HL-60 (cell line): ENCODE results near the gene TMPRSS15.

Source experiments
- DNase-seq, 2 experiments: peaks; one replicate each; pipeline ENCODE4 v3.0.0-alpha.2; 2010 to 2020; ENCODE audit warnings: low read depth in 1 of 2, low spot score in 1 of 2
- H3K27ac ChIP-seq: fragments of 250-450 bp; sonication (Bioruptor Pico); replicated peaks from 2 replicates; pipeline ENCODE4 v1.5.1; 2020; ENCODE audit warnings: mild to moderate bottlenecking, moderate library complexity
- H3K27me3 ChIP-seq: fragments of 250-450 bp; sonication (Bioruptor Pico); 2 replicates; pipeline ENCODE4 v1.5.1; 2021; ENCODE audit warnings: mild to moderate bottlenecking, moderate library complexity; ENCODE audit not compliant: insufficient read depth, poor library complexity, severe bottlenecking
- H3K4me3 ChIP-seq: replicated peaks from 2 replicates; pipeline ENCODE4 v1.5.1; 2011; ENCODE audit warnings: mild to moderate bottlenecking, control low read depth, low read length; ENCODE audit not compliant: insufficient read depth
- GABPA ChIP-seq: IDR thresholded peaks from 2 replicates; pipeline ENCODE4 v1.6.1; 2012; ENCODE audit warnings: low read depth
- POLR2AphosphoS5 ChIP-seq: IDR thresholded peaks from 2 replicates; pipeline ENCODE4 v1.6.1; 2012; ENCODE audit warnings: low read depth
- SPI1 ChIP-seq: IDR thresholded peaks from 2 replicates; pipeline ENCODE4 v1.6.1; 2012; ENCODE audit warnings: low read depth, mild to moderate bottlenecking, borderline replicate concordance
- TF ChIP-seq, protein P1 (sequence below): IDR thresholded peaks from 2 replicates; pipeline ENCODE4 v1.6.1; 2012; ENCODE audit warnings: low read depth; ENCODE audit not compliant: insufficient replicate concordance
- TF ChIP-seq, protein P2 (sequence below): IDR thresholded peaks from one replicate; pipeline ENCODE4 v1.5.1; 2011; ENCODE audit warnings: low read length, control low read depth, inconsistent platforms; ENCODE audit not compliant: insufficient read depth

The TMPRSS15 gene

DNA sequence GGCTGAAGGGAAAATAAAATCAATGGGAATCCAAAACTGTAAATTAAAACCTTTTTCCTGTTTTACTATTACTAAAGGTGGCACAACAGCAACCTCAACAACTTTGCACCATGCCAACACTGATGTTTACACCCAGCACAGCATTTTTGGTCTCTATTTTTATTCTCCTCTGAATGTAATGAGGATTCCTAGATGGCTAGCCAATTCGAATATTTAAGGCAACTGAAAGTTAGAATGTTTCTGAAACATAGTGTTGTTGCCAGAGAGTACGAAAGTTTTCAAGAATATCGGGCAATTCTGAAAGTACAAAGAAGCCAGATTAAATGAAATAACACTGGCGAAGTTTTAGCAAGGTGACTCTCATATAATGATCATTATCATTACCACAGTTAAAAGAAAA lies 118.2 kb downstream of the TMPRSS15 start:
- Histone ChIP-seq H3K27me3 (no peaks in the 10 kb centered on the region), H3K4me3 (no peak overlapping the region), H3K27ac (no peak overlapping the region)
- DNase-seq: no peak
- no peak for TF ChIP-seq POLR2AphosphoS5
- TF ChIP-seq, protein P1, sequence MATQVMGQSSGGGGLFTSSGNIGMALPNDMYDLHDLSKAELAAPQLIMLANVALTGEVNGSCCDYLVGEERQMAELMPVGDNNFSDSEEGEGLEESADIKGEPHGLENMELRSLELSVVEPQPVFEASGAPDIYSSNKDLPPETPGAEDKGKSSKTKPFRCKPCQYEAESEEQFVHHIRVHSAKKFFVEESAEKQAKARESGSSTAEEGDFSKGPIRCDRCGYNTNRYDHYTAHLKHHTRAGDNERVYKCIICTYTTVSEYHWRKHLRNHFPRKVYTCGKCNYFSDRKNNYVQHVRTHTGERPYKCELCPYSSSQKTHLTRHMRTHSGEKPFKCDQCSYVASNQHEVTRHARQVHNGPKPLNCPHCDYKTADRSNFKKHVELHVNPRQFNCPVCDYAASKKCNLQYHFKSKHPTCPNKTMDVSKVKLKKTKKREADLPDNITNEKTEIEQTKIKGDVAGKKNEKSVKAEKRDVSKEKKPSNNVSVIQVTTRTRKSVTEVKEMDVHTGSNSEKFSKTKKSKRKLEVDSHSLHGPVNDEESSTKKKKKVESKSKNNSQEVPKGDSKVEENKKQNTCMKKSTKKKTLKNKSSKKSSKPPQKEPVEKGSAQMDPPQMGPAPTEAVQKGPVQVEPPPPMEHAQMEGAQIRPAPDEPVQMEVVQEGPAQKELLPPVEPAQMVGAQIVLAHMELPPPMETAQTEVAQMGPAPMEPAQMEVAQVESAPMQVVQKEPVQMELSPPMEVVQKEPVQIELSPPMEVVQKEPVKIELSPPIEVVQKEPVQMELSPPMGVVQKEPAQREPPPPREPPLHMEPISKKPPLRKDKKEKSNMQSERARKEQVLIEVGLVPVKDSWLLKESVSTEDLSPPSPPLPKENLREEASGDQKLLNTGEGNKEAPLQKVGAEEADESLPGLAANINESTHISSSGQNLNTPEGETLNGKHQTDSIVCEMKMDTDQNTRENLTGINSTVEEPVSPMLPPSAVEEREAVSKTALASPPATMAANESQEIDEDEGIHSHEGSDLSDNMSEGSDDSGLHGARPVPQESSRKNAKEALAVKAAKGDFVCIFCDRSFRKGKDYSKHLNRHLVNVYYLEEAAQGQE: no peak
- TF ChIP-seq GABPA: no peak
- TF ChIP-seq, protein P2, sequence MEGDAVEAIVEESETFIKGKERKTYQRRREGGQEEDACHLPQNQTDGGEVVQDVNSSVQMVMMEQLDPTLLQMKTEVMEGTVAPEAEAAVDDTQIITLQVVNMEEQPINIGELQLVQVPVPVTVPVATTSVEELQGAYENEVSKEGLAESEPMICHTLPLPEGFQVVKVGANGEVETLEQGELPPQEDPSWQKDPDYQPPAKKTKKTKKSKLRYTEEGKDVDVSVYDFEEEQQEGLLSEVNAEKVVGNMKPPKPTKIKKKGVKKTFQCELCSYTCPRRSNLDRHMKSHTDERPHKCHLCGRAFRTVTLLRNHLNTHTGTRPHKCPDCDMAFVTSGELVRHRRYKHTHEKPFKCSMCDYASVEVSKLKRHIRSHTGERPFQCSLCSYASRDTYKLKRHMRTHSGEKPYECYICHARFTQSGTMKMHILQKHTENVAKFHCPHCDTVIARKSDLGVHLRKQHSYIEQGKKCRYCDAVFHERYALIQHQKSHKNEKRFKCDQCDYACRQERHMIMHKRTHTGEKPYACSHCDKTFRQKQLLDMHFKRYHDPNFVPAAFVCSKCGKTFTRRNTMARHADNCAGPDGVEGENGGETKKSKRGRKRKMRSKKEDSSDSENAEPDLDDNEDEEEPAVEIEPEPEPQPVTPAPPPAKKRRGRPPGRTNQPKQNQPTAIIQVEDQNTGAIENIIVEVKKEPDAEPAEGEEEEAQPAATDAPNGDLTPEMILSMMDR: no peak
- TF ChIP-seq SPI1: no peak

DNA sequence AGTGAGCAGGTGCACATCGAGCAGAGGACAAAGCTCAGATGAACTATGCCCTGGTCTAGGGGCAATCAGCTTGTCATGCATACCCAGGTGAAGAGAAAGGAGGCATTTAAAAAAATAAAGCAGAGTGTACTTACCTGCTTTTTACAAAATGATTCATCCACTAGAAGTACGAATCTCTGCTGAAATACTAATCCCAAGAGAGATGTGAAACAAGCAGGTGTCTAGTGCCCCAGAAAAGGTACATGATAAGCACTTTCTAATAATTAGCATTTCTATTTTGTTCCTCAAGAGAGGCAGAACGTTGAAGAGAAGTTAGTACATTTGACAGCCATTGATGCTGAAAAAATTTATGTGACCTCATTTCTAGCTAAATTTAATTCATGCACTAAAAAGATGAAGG lies 127.8 kb downstream of the TMPRSS15 start:
- no peak overlapping the region for H3K27ac ChIP-seq
- TF ChIP-seq, protein P1: no peak
- TF ChIP-seq POLR2AphosphoS5: no peak
- TF ChIP-seq SPI1: no peak
- no peak for TF ChIP-seq GABPA
- TF ChIP-seq, protein P2: no peak
- no peaks in the 10 kb centered on the region for H3K27me3 ChIP-seq

DNA sequence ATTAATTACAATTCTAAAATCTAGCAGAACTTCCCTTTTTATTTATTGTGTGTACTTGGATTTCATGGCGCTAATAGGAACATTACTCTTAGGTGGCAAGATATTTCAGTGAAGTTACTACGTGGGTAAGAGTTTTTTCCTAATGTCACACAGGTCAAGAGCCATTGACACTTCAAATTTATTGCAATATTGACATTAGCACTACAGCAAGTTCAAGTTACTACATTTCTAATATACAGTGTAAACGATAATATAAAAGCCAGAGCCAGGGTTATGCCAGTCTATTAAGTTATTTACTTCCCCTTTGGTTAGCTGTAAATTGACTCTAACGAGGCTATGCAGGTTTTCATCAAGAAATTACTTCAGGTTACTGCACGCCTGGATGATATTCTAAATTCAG lies 129.2 kb downstream of the TMPRSS15 start:
- no peak overlapping the region for H3K4me3 ChIP-seq
- H3K27ac ChIP-seq: no peak overlapping the region
- no peak for TF ChIP-seq SPI1
- TF ChIP-seq POLR2AphosphoS5: no peak
- no peak for DNase-seq
- no peaks in the 10 kb centered on the region for H3K27me3 ChIP-seq

More for the DNA sequence above, 127.8 kb downstream of the TMPRSS15 start:
- DNase-seq: no peak
- H3K4me3 ChIP-seq: no peak overlapping the region

DNA sequence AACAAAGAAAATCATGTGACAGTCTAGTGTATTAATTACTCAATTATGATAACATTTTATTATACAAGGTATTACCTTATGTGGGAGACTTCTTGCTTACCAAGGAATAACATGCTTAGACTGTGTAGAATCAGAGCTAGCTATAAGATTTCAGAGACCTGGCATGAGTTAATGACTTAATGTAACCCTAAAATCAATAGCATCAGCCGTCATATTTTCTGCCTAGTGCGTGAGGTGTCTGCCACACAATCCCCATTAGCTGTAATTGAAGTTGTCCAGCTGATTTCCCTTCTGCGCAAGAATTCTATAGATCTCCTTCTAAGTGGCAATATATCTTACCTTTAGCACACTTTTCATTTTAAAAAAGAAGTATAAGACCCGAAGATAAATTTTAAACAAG lies 130.2 kb downstream of the TMPRSS15 start:
- no peak overlapping the region for H3K27ac ChIP-seq
- DNase-seq: no peak
- no peaks in the 10 kb centered on the region for H3K27me3 ChIP-seq
- no peak for TF ChIP-seq POLR2AphosphoS5
- TF ChIP-seq, protein P2: no peak
- TF ChIP-seq, protein P1: no peak
- TF ChIP-seq GABPA: no peak
- no peak for TF ChIP-seq SPI1
- H3K4me3 ChIP-seq: no peak overlapping the region
